ENCODE results near the gene TCEANC2. TPM values are rescaled to one million over a fixed set of nuclear protein-coding genes. Genes with fewer than 3 reads are reported as not detected.

Gene TCEANC2
- total and polyA plus RNA-seq, 4 donors: 0.89 to 2.1 (median 1.7) TPM

- peaks cover 2 to 18% (median 16%) of the 10 kb centered on the region in 4 donors for H3K4me1 ChIP-seq (ENCODE audit: control insufficient read depth in 4 of 4, insufficient read depth in 4 of 4, low read length in 3 of 4)
- no peak for TF ChIP-seq RXRA (IDR thresholded peaks at IDR 0.05)
- no peak for TF ChIP-seq TAF1 (conservative IDR thresholded peaks at IDR 0.05)
- no peak for TF ChIP-seq CTCF (IDR thresholded peaks at IDR 0.05; ENCODE audit: low read depth, low read length, missing input control)
- TF ChIP-seq NR2F2 (IDR thresholded peaks at IDR 0.05): no peak
- no peak for TF ChIP-seq FOXA2 (IDR thresholded peaks at IDR 0.05)
- TF ChIP-seq ATF3 (IDR thresholded peaks at IDR 0.05): no peak
- TF ChIP-seq SP1 (IDR thresholded peaks at IDR 0.05): no peak
- TF ChIP-seq, protein P1, sequence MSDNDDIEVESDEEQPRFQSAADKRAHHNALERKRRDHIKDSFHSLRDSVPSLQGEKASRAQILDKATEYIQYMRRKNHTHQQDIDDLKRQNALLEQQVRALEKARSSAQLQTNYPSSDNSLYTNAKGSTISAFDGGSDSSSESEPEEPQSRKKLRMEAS (IDR thresholded peaks at IDR 0.05): no peak
- no peak for TF ChIP-seq HNF4G (IDR thresholded peaks at IDR 0.05)
- WGBS: 98% methylated on average over 2 of the region's 2 CpGs
These were observed 31.4 kb downstream of the TCEANC2 start for GRCh38 chr1:54084794-54085193.

GRCh38 chr1:54086754-54087153 is 33.3 kb downstream of the TCEANC2 start:
- H3K36me3 ChIP-seq (ENCODE audit: control insufficient read depth in 4 of 4, insufficient read depth in 3 of 4, low read depth in 1 of 4, low read length in 3 of 4): peaks cover 0 to 3% (median 0%) of the 10 kb centered on the region in 4 donors
- DNase-seq (ENCODE audit: low spot score): no peak

More at GRCh38 chr1:54084794-54085193, 31.4 kb downstream of the TCEANC2 start:
- Histone ChIP-seq H3K27ac (ENCODE audit: low read depth in 1 of 2, low read length in 2 of 2) (no peak overlapping the region), H3K9ac (ENCODE audit: low read depth in 1 of 2, low read length in 2 of 2) (no peak overlapping the region), H3K4me3 (ENCODE audit: low read depth in 1 of 3, low read length in 3 of 3) (no peak overlapping the region), H3K36me3 (ENCODE audit: control insufficient read depth in 4 of 4, insufficient read depth in 3 of 4, low read depth in 1 of 4, low read length in 3 of 4) (peaks cover 0 to 3% (median 0%) of the 10 kb centered on the region in 4 donors), H3K27me3 (ENCODE audit: control insufficient read depth in 4 of 4, insufficient read depth in 4 of 4, low read length in 3 of 4) (no peaks in the 10 kb centered on the region), H3K9me3 (ENCODE audit: control insufficient read depth in 4 of 4, low read length in 3 of 4) (no peaks in the 10 kb centered on the region)
- DNase-seq (ENCODE audit: low spot score): no peak

More at GRCh38 chr1:54086754-54087153, 33.3 kb downstream of the TCEANC2 start:
- Histone ChIP-seq H3K27me3 (ENCODE audit: control insufficient read depth in 4 of 4, insufficient read depth in 4 of 4, low read length in 3 of 4) (no peaks in the 10 kb centered on the region), H3K4me1 (ENCODE audit: control insufficient read depth in 4 of 4, insufficient read depth in 4 of 4, low read length in 3 of 4) (peaks cover 0 to 1% (median 0%) of the 10 kb centered on the region in 4 donors), H3K9me3 (ENCODE audit: control insufficient read depth in 4 of 4, low read length in 3 of 4) (no peaks in the 10 kb centered on the region), H3K9ac (ENCODE audit: low read depth in 1 of 2, low read length in 2 of 2) (no peak overlapping the region), H3K27ac (ENCODE audit: low read depth in 1 of 2, low read length in 2 of 2) (no peak overlapping the region), H3K4me3 (ENCODE audit: low read depth in 1 of 3, low read length in 3 of 3) (no peak overlapping the region)
- WGBS: 95% methylated on average over 1 of the region's 1 CpG
- TF ChIP-seq NR2F2 (IDR thresholded peaks at IDR 0.05) (no peak), GABPA (IDR thresholded peaks at IDR 0.05 in 1 of 2, conservative IDR thresholded peaks at IDR 0.05 in 1 of 2) (no peak), HNF4A (conservative IDR thresholded peaks at IDR 0.05) (no peak), CTCF (IDR thresholded peaks at IDR 0.05; ENCODE audit: low read depth, low read length, missing input control) (no peak), EGR1 (IDR thresholded peaks at IDR 0.05; ENCODE audit: low read depth in 2 of 2) (no peak), SP1 (IDR thresholded peaks at IDR 0.05) (no peak), TAF1 (conservative IDR thresholded peaks at IDR 0.05) (no peak), RXRA (IDR thresholded peaks at IDR 0.05) (no peak), FOXA2 (IDR thresholded peaks at IDR 0.05) (no peak), HNF4G (IDR thresholded peaks at IDR 0.05) (no peak), JUND (IDR thresholded peaks at IDR 0.05) (no peak), YY1 (IDR thresholded peaks at IDR 0.05) (no peak), ATF3 (IDR thresholded peaks at IDR 0.05) (no peak)
- TF ChIP-seq, protein P1 (IDR thresholded peaks at IDR 0.05): no peak
- TF ChIP-seq, protein P2, sequence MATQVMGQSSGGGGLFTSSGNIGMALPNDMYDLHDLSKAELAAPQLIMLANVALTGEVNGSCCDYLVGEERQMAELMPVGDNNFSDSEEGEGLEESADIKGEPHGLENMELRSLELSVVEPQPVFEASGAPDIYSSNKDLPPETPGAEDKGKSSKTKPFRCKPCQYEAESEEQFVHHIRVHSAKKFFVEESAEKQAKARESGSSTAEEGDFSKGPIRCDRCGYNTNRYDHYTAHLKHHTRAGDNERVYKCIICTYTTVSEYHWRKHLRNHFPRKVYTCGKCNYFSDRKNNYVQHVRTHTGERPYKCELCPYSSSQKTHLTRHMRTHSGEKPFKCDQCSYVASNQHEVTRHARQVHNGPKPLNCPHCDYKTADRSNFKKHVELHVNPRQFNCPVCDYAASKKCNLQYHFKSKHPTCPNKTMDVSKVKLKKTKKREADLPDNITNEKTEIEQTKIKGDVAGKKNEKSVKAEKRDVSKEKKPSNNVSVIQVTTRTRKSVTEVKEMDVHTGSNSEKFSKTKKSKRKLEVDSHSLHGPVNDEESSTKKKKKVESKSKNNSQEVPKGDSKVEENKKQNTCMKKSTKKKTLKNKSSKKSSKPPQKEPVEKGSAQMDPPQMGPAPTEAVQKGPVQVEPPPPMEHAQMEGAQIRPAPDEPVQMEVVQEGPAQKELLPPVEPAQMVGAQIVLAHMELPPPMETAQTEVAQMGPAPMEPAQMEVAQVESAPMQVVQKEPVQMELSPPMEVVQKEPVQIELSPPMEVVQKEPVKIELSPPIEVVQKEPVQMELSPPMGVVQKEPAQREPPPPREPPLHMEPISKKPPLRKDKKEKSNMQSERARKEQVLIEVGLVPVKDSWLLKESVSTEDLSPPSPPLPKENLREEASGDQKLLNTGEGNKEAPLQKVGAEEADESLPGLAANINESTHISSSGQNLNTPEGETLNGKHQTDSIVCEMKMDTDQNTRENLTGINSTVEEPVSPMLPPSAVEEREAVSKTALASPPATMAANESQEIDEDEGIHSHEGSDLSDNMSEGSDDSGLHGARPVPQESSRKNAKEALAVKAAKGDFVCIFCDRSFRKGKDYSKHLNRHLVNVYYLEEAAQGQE (IDR thresholded peaks at IDR 0.05): no peak
